ENCODE data around the gene EFNA2. TPM values are rescaled to one million over a fixed set of nuclear protein-coding genes. Genes with fewer than 3 reads are reported as not detected.

EFNA2 gene
- total and polyA plus RNA-seq, 2 of the 8 experiments (the other 6 are each of a cell fraction or from before 2014, with no cell fraction given) = 4.0 to 7.0 TPM

DNA sequence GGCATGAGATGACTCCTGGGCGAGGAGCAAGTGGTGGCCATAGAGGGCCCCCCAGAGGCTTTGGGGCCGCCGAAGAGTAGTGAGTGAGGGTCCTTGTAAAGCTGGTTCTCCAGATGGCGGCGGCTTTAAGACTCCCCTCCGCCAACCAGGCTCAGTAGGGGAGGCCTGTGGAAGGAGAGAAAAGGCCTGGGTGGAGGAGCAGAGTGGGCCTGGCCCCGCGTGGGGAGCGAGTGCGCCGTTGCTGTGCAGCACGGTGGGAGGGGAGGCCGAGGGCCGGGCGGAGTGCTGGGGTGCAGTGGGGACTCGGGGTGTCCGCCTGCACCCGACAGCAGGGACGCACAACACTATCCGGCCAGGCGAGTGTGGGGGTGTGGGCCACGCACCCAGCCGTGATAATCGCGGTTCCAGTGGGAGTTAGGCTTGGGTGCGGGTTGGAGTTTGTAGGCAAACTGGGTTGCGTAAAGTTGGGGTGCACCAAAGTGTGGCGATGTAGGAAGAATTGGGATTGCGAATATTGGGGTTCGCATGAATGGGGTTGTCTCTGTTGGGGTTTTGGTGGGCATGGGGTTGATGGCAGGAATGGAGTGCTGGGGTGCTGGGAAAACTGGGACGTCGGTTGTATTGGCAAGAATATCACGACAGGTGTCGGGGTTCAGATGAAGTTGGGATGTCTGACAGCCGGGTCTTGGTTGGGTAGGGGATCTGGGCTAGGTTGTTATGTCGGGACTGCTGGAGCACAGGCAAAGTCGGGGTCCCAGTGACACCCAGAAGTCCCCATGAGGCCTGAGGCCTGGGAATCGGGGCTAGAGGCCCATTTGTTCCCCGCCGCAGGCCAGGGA, 17.2 kb upstream of the EFNA2 start:
- H3K9me3 ChIP-seq (ENCODE audit: insufficient read depth in 2 of 2, low read depth in 1 of 2, low read length in 1 of 2) = no peaks in the 10 kb centered on the region
- no peak overlapping the region for H3K27ac ChIP-seq (ENCODE audit: low read depth, low read length)
- POLR2A ChIA-PET (ENCODE audit: partially characterized antibody) = interaction anchor here (0.6 to 19.4 kb wide), 100 partner anchors 8 to 696 kb away, joined by 3 to 456 read pairs (median 5); partner anchors contain the start of genes ABCA7, ARHGAP45, ATP5F1D and BSG
- H3K9ac ChIP-seq (replicated peaks in 1 of 4; ENCODE audit: extremely low read depth in 1 of 4, low read depth in 3 of 4, low read length in 3 of 4) = no peak overlapping the region
- no peak overlapping the region for H2AFZ ChIP-seq (ENCODE audit: low read length)
- H3K79me2 ChIP-seq (ENCODE audit: control insufficient read depth in 1 of 2, insufficient read depth in 2 of 2, low read length in 2 of 2) = peaks cover 5 to 31% of the 10 kb centered on the region in 2 experiments
- peaks cover 4 to 50% (median 36%) of the 10 kb centered on the region in 4 experiments for H3K4me1 ChIP-seq (replicated peaks in 1 of 4; ENCODE audit: control insufficient read depth in 3 of 4, insufficient read depth in 4 of 4, low read length in 3 of 4)
- H3K23ac ChIP-seq (ENCODE audit: insufficient read length) = no peak overlapping the region
- FAIRE-seq (no peak), DNase-seq (ENCODE audit: low read depth in 1 of 2, low spot score in 2 of 2) (no peak)
- H4K20me1 ChIP-seq (replicated peaks in 1 of 2; ENCODE audit: control insufficient read depth in 1 of 2, insufficient read depth in 2 of 2, low read length in 2 of 2) = peaks cover 7 to 20% of the 10 kb centered on the region in 2 experiments
- peak overlapping the region; percentile 7 for H4K8ac ChIP-seq (ENCODE audit: extremely low read depth, insufficient read depth, low read length)
- peak overlapping the region; percentile 84; the same call in 1 of the 2 replicates for H2BK12ac ChIP-seq (ENCODE audit: low read depth, low read length)
- H3K4me2 ChIP-seq (ENCODE audit: insufficient read depth in 1 of 2, low read depth in 2 of 2, low read length in 2 of 2) = peak overlapping the region; percentile 82 to 83
- WGBS, 2 experiments (ENCODE audit: extremely low coverage in 1 of 2, insufficient coverage in 1 of 2, insufficient read length in 1 of 2, insufficient replicate concordance in 2 of 2, low coverage in 1 of 2, low lambda C conversion rate in 2 of 2, missing lambda C conversion rate in 1 of 2) = 65% methylated on average over 17 of the region's 40 CpGs; no CpG with 5 or more reads in 1 of the 2 experiments
- CTCF ChIA-PET (ENCODE audit: partially characterized antibody) = interaction anchor here (0.6 to 15.9 kb wide), 7 partner anchors 9 to 341 kb away, joined by 3 to 212 read pairs (median 4); partner anchors contain the start of gene ATP5F1D
- H3K27me3 ChIP-seq (replicated peaks in 1 of 4; ENCODE audit: control insufficient read depth in 3 of 4, extremely low read depth in 1 of 4, insufficient read depth in 3 of 4, low read length in 3 of 4) = peaks cover 0 to 10% (median 5%) of the 10 kb centered on the region in 4 experiments; a peak in 4 of 7 replicates
- peak overlapping the region; percentile 64 for H4K91ac ChIP-seq (replicated peaks; ENCODE audit: insufficient read length, low read length)
- H2AK5ac ChIP-seq (ENCODE audit: low read depth, low read length) = peak overlapping the region; percentile 68; the same call in 1 of the 2 replicates
- H3K56ac ChIP-seq (replicated peaks; ENCODE audit: insufficient read length, low read depth, low read length) = no peak overlapping the region
- no peak overlapping the region for H2BK20ac ChIP-seq (ENCODE audit: low read length)
- H2BK15ac ChIP-seq (ENCODE audit: low read length) = peak overlapping the region; percentile 88; the same call in 1 of the 2 replicates
- no peak overlapping the region for H3K14ac ChIP-seq (ENCODE audit: insufficient read length)
- peak overlapping the region; percentile 75 for H3K4ac ChIP-seq (replicated peaks; ENCODE audit: insufficient read length, low read depth, low read length)
- peaks cover 22% of the 10 kb centered on the region; the same call in 1 of the 2 replicates for H3K23me2 ChIP-seq (ENCODE audit: low read depth, low read length)
- H3K36me3 ChIP-seq (ENCODE audit: control insufficient read depth in 2 of 4, insufficient read depth in 4 of 4, low read length in 3 of 4) = peaks cover 27 to 30% (median 28%) of the 10 kb centered on the region in 4 experiments
- peak overlapping the region; percentile 60 for H3K18ac ChIP-seq (ENCODE audit: extremely low read depth, low read length)
- H4K5ac ChIP-seq (ENCODE audit: insufficient read length, low read depth, low read length) = no peak overlapping the region
- peak overlapping the region in 3 of 4 experiments; percentile 9 to 95 (median 88); a peak in 4 of 8 replicates for H3K4me3 ChIP-seq (ENCODE audit: extremely low read depth in 1 of 4, insufficient read depth in 2 of 4, low read depth in 3 of 4, low read length in 4 of 4)
- H2BK120ac ChIP-seq (replicated peaks; ENCODE audit: low read depth, low read length) = no peak overlapping the region
- no peak overlapping the region for H2BK5ac ChIP-seq (ENCODE audit: low read depth, low read length)
- peaks cover 16% of the 10 kb centered on the region for H3K79me1 ChIP-seq (ENCODE audit: low read depth, low read length)
- TF ChIP-seq RNF2 (IDR thresholded peaks at IDR 0.05; ENCODE audit: borderline replicate concordance, low read depth, low read length, missing control alignments, poor library complexity, severe bottlenecking) (no peak), JUND (IDR thresholded peaks at IDR 0.05; ENCODE audit: low read length) (no peak), MAFK (IDR thresholded peaks at IDR 0.05; ENCODE audit: low read depth, low read length) (no peak), TBP (IDR thresholded peaks at IDR 0.05; ENCODE audit: low read depth, low read length) (no peak), SIX5 (IDR thresholded peaks at IDR 0.05; ENCODE audit: low read depth, low read length) (no peak), SP4 (IDR thresholded peaks at IDR 0.05; ENCODE audit: low read length) (no peak), CBX5 (IDR thresholded peaks at IDR 0.05; ENCODE audit: low read depth, low read length) (no peak), NANOG (IDR thresholded peaks at IDR 0.05; ENCODE audit: insufficient read depth, low read depth, low read length, poor library complexity, severe bottlenecking) (no peak), JUN (IDR thresholded peaks at IDR 0.05; ENCODE audit: low read depth, low read length) (no peak), CREB1 (IDR thresholded peaks at IDR 0.05) (no peak), GTF2F1 (IDR thresholded peaks at IDR 0.05; ENCODE audit: borderline replicate concordance, low read depth, low read length) (no peak), KDM1A (IDR thresholded peaks at IDR 0.05; ENCODE audit: borderline replicate concordance, low read length) (no peak)
